Activated T-helper 2 cell treated with anti-CD3 and anti-CD28 coated beads, Interferon-gamma antibody, Interleukin-2, Interleukin-4, amounts not matched to agents 10 μg/mL and 5 μg/mL and 100 μg/mL, durations not matched to agents 14 hours and 24 hours and 36 hours (primary cell): ENCODE data around the gene INPP5F. TPM values are rescaled to one million over a fixed set of nuclear protein-coding genes. Genes with fewer than 3 reads are reported as not detected.

ENCODE experiments used
- DNase-seq: peaks from one replicate; pipeline ENCODE4 v3.0.0; 2021; ENCODE audit warnings: low spot score
- H3K27ac Mint-ChIP-seq: one replicate; pipeline ENCODE4 v1.8.0; 2021; ENCODE audit warnings: mixed read lengths
- H3K27me3 Mint-ChIP-seq: one replicate; pipeline ENCODE4 v1.8.0; 2021; ENCODE audit warnings: low read depth, mixed read lengths
- H3K36me3 Mint-ChIP-seq: one replicate; pipeline ENCODE4 v1.8.0; 2021; ENCODE audit warnings: low read depth, mixed read lengths
- H3K4me1 Mint-ChIP-seq: one replicate; pipeline ENCODE4 v1.8.0; 2021; ENCODE audit warnings: low read depth, mixed read lengths
- H3K4me3 Mint-ChIP-seq: one replicate; pipeline ENCODE4 v1.8.0; 2021; ENCODE audit warnings: low read depth, mild to moderate bottlenecking, moderate library complexity, mixed read lengths
- H3K9me3 Mint-ChIP-seq: one replicate; pipeline ENCODE4 v1.8.0; 2021; ENCODE audit warnings: mixed read lengths
- intact Hi-C: fragments of 100-400 bp; cut with micrococcal nuclease; formaldehyde crosslinking; loops from one replicate; pipeline ENCODE4 v1.15.1; 2023
- total RNA-seq: library from RNA; stranded (reverse); gene quantifications from 2 replicates; pipeline ENCODE4 v1.2.3, GENCODE V29; 2022

The INPP5F gene
- total RNA-seq, 1 donor from 2014 or later = 10.2 TPM

DNA sequence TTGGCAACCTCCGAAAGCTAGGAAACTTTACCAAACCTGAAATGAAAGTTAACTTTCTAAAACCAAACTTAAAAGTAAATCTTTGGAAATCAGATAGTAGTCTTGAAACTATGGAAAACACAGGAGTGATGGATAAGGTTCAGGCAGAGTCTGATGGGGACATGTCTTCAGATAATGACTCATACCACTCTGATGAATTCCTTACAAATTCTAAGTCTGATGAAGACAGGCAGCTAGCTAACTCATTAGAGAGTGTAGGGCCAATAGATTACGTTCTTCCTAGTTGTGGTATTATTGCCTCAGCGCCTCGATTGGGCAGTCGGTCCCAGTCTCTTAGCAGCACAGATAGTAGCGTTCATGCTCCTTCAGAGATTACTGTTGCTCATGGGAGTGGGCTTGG, 100.9 kb downstream of the INPP5F start:
- intact Hi-C loops = no loop called here
- H3K9me3 Mint-ChIP-seq = no peaks in the 10 kb centered on the region
- H3K36me3 Mint-ChIP-seq = peaks cover 64% of the 10 kb centered on the region
- peaks cover 2% of the 10 kb centered on the region for H3K4me1 Mint-ChIP-seq
- no peak overlapping the region for H3K27ac Mint-ChIP-seq
- H3K4me3 Mint-ChIP-seq = no peak overlapping the region
- no peak for DNase-seq
- no peaks in the 10 kb centered on the region for H3K27me3 Mint-ChIP-seq

- no peak overlapping the region for H3K27ac Mint-ChIP-seq
- H3K27me3 Mint-ChIP-seq = no peaks in the 10 kb centered on the region
- H3K9me3 Mint-ChIP-seq = no peaks in the 10 kb centered on the region
These were observed 101.6 kb downstream of the INPP5F start for GRCh38 chr10:119827430-119827829.

GRCh38 chr10:119829429-119829828, 103.6 kb downstream of the INPP5F start:
- H3K4me1 Mint-ChIP-seq = peaks cover 11% of the 10 kb centered on the region

More at GRCh38 chr10:119827430-119827829, 101.6 kb downstream of the INPP5F start:
- intact Hi-C loops = no loop called here
- Mint-ChIP-seq H3K4me1 (peaks cover under 1% of the 10 kb centered on the region), H3K4me3 (no peak overlapping the region), H3K36me3 (peaks cover 71% of the 10 kb centered on the region)
- no peak for DNase-seq

GRCh38 chr10:119830851-119831250, 105.0 kb downstream of the INPP5F start:
- Mint-ChIP-seq H3K36me3 (peaks cover 90% of the 10 kb centered on the region), H3K4me1 (peaks cover 15% of the 10 kb centered on the region), H3K27ac (no peak overlapping the region), H3K27me3 (no peaks in the 10 kb centered on the region), H3K4me3 (no peak overlapping the region), H3K9me3 (peaks cover 14% of the 10 kb centered on the region)
- intact Hi-C loops = loop anchor here (5.0 kb wide), 1 partner anchor 334 kb away; no protein-coding TSS in a partner anchor
- no peak for DNase-seq

More at GRCh38 chr10:119829429-119829828, 103.6 kb downstream of the INPP5F start:
- H3K27me3 Mint-ChIP-seq = no peaks in the 10 kb centered on the region
- intact Hi-C loops = no loop called here
- DNase-seq = no peak
- H3K36me3 Mint-ChIP-seq = peaks cover 83% of the 10 kb centered on the region
- H3K4me3 Mint-ChIP-seq = no peak overlapping the region
- H3K9me3 Mint-ChIP-seq = peaks cover 4% of the 10 kb centered on the region
- no peak overlapping the region for H3K27ac Mint-ChIP-seq

DNA sequence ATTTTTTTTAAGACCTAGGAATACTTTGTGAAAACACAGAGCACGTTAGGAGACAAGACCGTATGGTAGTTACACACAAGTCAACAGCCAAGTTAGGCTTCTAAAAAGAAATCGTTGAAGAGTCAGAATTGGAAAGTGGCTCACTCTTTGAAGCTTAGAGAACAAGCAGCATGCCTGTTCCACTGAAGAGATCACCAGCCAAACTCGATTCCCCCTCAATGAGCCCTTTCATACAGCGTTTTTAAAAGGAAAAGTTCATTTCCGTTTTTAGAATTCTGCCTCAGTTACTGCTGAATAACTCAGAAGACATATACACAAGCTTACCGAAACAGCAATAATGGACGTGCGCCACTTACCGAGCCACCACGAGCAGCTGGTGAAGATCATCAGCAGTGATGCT, 105.8 kb downstream of the INPP5F start:
- Mint-ChIP-seq H3K4me3 (no peak overlapping the region), H3K27me3 (no peaks in the 10 kb centered on the region), H3K4me1 (peaks cover 15% of the 10 kb centered on the region), H3K9me3 (peaks cover 14% of the 10 kb centered on the region), H3K36me3 (peaks cover 94% of the 10 kb centered on the region), H3K27ac (no peak overlapping the region)
- intact Hi-C loops = loop anchor here (5.0 kb wide), 1 partner anchor 334 kb away; no protein-coding TSS in a partner anchor
- no peak for DNase-seq

- peaks cover 14% of the 10 kb centered on the region for H3K9me3 Mint-ChIP-seq
- no peak overlapping the region for H3K27ac Mint-ChIP-seq
- H3K4me3 Mint-ChIP-seq = no peak overlapping the region
- peaks cover 94% of the 10 kb centered on the region for H3K36me3 Mint-ChIP-seq
- H3K4me1 Mint-ChIP-seq = peaks cover 19% of the 10 kb centered on the region
- DNase-seq = no peak
- no peaks in the 10 kb centered on the region for H3K27me3 Mint-ChIP-seq
- intact Hi-C loops = loop anchor here (5.0 kb wide), 1 partner anchor 336 kb away; no protein-coding TSS in a partner anchor
These were observed 107.1 kb downstream of the INPP5F start for GRCh38 chr10:119832951-119833350.

- Mint-ChIP-seq H3K4me3 (no peak overlapping the region), H3K27me3 (no peaks in the 10 kb centered on the region), H3K36me3 (peaks cover 96% of the 10 kb centered on the region), H3K27ac (peak overlapping the region; percentile 47), H3K4me1 (peaks cover 19% of the 10 kb centered on the region), H3K9me3 (peaks cover 14% of the 10 kb centered on the region)
- intact Hi-C loops = loop anchor here (1.0 to 5.0 kb wide), 3 partner anchors 84 to 337 kb away; no protein-coding TSS in a partner anchor
- no peak for DNase-seq
These were observed 108.3 kb downstream of the INPP5F start for GRCh38 chr10:119834188-119834587.

DNA sequence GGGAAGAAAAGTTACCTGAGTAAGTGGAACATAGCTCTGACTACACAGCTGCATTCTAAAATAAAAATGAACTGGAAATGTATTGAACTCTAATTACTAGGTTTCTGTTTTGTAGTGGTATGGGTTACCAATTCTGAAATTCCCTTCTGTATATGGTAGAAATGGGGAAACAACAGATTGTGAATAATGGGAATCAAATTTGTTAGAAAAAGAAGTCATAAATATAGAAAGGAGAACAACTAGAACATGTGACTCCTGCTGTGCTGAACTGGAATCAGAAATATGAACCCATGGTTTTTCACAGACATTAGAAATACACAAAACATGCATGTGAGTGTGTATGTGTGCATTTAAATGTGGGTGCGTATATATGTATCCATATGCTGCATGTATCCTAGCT, 119.8 kb downstream of the INPP5F start:
- peaks cover 1% of the 10 kb centered on the region for H3K4me1 Mint-ChIP-seq
- no peak overlapping the region for H3K4me3 Mint-ChIP-seq
- H3K27ac Mint-ChIP-seq = no peak overlapping the region
- H3K36me3 Mint-ChIP-seq = peaks cover 86% of the 10 kb centered on the region
- no peaks in the 10 kb centered on the region for H3K27me3 Mint-ChIP-seq
- intact Hi-C loops = no loop called here
- DNase-seq = no peak
- H3K9me3 Mint-ChIP-seq = no peaks in the 10 kb centered on the region

DNA sequence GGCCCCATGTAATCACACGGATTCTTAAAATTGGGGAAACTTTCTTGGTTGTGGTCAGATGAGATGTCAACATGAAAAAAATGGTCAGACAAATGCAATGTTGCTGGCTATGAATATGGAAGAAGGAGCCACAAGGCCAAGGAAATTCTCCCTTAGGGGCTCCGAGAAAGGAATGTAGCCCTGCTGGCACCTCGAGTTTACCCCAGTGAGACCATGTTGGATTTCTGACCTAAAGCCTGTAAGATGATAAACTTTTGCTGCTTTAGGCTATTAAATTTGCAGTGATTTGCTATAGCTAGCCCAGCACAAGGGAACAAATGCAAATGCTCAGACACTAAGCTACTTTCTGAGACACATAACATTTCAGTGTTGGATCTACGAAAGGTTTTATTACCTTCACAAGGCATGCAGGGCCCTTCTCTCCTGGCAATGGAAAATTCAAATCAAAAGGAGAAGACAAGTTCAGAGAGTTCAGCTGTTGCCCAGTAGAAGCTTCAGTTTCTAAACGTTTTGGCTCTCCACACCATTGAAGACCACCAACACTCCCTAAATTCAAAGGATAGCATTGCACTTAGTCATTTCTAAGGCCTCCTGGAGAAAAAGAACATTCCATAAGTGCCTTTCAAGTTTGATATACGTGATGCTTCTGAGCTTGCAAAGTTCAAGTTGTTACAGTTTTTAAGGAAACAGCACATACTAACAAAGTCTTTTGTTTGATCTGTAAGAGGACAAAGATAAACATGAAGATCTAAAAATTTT, 123.4 kb downstream of the INPP5F start:
- H3K27ac Mint-ChIP-seq = no peak overlapping the region
- intact Hi-C loops = no loop called here
- no peaks in the 10 kb centered on the region for H3K27me3 Mint-ChIP-seq
- peaks cover 74% of the 10 kb centered on the region for H3K36me3 Mint-ChIP-seq
- H3K9me3 Mint-ChIP-seq = no peaks in the 10 kb centered on the region
- no peak for DNase-seq
- no peaks in the 10 kb centered on the region for H3K4me1 Mint-ChIP-seq
- H3K4me3 Mint-ChIP-seq = no peak overlapping the region

DNA sequence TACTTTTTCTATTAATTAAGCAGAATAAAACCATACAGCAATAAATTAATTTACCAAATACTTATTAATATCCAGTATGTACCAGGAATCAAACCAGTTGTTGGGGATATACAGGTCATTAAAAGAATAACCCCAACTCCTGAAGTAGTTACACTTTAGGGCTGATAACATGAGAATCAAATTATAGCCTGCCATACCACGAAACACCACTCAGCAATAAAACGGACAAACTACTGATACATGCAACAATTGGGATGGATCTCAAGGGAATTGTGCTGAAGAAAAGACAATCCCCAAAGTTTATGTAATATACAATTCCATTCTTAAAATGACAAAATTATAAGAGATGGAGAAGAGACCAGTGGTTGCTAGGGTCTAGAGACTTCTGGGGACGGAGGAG, 124.1 kb downstream of the INPP5F start:
- intact Hi-C loops = no loop called here
- Mint-ChIP-seq H3K4me3 (no peak overlapping the region), H3K36me3 (peaks cover 68% of the 10 kb centered on the region), H3K9me3 (no peaks in the 10 kb centered on the region), H3K4me1 (no peaks in the 10 kb centered on the region), H3K27me3 (no peaks in the 10 kb centered on the region), H3K27ac (no peak overlapping the region)
- DNase-seq = no peak

DNA sequence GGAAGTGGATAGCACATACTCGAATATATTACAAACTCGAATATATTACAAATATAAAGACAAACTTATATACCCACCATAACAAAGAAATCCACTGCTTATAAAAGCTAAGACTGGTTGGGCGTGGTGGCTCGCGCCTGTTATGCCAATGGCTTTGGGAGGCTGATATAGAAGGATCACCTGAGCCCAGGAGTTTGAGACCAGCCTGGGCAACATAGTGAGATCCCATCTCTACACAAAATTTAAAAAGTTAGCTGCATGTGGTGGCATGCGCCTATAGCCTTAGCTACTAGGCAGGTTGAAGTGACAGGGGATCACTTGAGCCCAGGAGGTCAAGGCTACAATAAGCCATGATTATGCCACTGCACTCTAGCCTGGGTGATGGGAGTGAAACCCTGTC, 126.4 kb downstream of the INPP5F start:
- Mint-ChIP-seq H3K9me3 (no peaks in the 10 kb centered on the region), H3K36me3 (peaks cover 63% of the 10 kb centered on the region), H3K4me3 (no peak overlapping the region), H3K4me1 (no peaks in the 10 kb centered on the region), H3K27me3 (no peaks in the 10 kb centered on the region), H3K27ac (no peak overlapping the region)
- intact Hi-C loops = no loop called here
- DNase-seq = no peak

GRCh38 chr10:119852822-119853221, 127.0 kb downstream of the INPP5F start:
- intact Hi-C loops = no loop called here
- no peak overlapping the region for H3K27ac Mint-ChIP-seq
- H3K4me1 Mint-ChIP-seq = no peaks in the 10 kb centered on the region
- H3K4me3 Mint-ChIP-seq = no peak overlapping the region
- H3K9me3 Mint-ChIP-seq = no peaks in the 10 kb centered on the region
- DNase-seq = no peak
- no peaks in the 10 kb centered on the region for H3K27me3 Mint-ChIP-seq
- peaks cover 60% of the 10 kb centered on the region for H3K36me3 Mint-ChIP-seq

DNA sequence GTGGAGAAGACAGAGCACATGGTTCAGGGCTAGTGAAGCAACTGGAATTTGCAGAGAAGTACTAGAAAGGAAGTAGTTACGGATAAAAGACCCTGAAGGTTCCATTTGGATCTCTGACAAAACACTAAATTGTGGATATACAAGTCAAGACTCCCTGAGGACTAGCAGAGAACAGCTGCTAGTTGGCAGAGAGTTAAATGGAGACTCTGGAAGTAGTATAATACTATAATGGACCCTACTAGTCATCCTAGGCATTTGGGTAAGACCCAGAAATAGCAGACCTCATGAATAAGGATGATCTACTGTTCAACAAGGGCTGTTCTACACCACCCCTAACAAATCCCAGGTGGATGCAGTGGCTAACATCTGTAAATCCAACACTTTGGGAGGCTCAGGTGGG, 127.7 kb downstream of the INPP5F start:
- no peaks in the 10 kb centered on the region for H3K4me1 Mint-ChIP-seq
- peaks cover 53% of the 10 kb centered on the region for H3K36me3 Mint-ChIP-seq
- H3K9me3 Mint-ChIP-seq = no peaks in the 10 kb centered on the region
- intact Hi-C loops = no loop called here
- no peak overlapping the region for H3K4me3 Mint-ChIP-seq
- H3K27ac Mint-ChIP-seq = no peak overlapping the region
- DNase-seq = no peak
- H3K27me3 Mint-ChIP-seq = no peaks in the 10 kb centered on the region
